Glomerular endothelial cell (primary cell): ENCODE data around the gene FAAH. TPM values are rescaled to one million over a fixed set of nuclear protein-coding genes. Genes with fewer than 3 reads are reported as not detected.

Experiments used
- DNase-seq: peaks from one replicate; pipeline ENCODE4 v3.0.0-alpha.2; 2011; ENCODE audit warnings: low read depth, low spot score; ENCODE audit errors: extremely low read depth
- total RNA-seq: library from RNA; depleted of rRNA; stranded (reverse); fragments of >200 nt; gene quantifications from 2 replicates; pipeline ENCODE4 v1.2.3, GENCODE V29; 2015

The FAAH gene
- total RNA-seq, 1 donor from 2014 or later = 0.99 TPM

DNA sequence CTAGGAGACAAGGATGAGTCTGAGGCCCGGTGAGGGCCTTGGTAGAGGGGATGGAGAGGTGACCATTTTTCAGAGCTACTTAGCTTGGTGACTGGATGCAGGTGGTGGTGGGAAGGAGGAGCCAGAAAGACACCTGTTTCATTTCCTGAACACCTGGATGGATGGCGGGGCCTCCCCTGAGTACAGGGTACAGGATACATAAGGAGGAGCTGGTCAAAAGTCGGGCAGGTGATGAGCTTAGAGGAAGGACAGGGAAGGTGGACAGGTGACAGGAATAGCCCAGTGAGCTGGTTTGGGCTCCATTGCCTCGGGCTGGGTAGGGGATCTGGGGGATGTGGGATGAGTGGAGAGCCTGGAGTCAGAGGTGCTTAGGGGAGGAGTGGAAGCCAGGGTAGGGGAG is 6.3 kb downstream of the FAAH start:
- no peak for DNase-seq

- no peak for DNase-seq
Measured at GRCh38 chr1:46401154-46401913, 7.2 kb downstream of the FAAH start.

DNA sequence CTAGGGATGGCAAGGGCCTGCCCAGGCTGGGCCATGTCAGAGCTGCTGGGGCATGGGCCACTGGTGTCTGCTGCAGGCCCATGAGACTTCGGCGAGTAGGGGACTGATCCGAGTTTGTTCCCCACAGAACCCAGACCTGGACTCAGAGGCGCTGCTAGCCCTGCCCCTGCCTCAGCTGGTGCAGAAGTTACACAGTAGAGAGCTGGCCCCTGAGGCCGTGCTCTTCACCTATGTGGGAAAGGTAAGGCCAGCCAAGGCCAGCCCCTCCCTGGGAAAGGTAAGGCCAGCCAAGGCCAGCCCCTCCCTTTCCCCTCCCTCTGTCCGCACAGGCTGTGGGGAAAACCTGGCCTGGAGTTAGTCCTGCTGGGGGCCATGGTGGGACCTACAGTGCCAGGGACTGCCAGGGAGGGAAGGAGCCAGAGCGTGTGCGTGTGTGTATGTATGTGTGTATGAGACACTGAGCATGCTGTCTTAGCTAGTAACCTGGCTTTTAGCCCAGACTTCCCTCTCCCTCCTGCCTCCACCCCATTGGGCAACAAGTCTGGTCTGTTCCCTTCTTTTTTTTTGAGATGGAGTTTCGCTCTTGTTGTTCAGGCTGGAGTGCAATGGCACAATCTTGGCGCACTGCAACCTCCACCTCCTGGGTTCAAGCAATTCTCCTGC is 8.0 kb downstream of the FAAH start:
- no peak for DNase-seq

- no peak for DNase-seq
Measured at GRCh38 chr1:46403916-46404315, 9.8 kb downstream of the FAAH start.

DNA sequence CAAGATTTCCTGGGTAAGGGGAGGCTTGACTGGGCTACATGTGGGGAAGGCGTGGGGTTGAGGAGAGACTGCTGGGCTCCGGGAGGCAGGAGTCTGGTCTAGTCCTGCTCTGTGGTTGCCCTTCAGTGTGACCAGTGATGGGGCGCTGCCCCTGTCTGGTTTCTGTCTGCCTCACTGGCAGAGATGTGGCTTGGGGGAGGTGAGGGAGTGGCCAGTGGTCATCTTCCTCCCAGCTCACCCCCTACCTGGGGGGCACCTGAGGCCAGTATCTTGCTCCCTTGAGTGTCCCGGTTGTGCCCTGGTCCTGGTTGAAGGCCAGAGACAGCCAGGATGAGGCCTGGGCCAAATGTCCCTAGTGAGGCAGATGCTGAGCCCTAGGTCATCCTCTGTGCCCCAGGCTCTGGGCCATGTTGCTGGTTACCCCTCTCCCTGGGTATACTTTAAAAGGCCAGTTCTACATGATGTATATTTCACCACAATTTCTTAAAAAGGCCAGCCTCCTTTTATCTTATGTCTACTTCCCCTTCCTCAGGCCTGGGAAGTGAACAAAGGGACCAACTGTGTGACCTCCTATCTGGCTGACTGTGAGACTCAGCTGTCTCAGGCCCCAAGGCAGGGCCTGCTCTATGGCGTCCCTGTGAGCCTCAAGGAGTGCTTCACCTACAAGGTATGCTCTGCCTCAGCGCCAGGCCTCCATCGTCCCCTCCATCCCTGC is 10.5 kb downstream of the FAAH start:
- DNase-seq = no peak

- no peak for DNase-seq
Measured at GRCh38 chr1:46405197-46405555, 11.1 kb downstream of the FAAH start.

DNA sequence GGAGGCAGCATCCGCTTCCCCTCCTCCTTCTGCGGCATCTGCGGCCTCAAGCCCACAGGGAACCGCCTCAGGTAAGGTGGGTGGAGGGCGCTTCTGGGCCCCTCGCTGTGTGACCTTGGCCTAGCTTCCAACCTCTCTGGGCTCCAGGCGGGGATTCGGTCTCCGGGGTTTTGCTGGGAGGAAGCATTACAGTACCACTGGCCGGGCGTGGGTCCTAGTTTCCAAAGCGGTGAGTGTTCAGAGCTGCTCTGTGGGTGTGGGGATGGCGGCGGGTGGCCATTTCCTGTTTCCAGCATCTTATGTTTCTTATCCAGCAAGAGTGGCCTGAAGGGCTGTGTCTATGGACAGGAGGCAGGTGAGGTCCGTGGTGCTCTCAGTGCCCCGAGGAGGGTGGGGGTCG is 11.6 kb downstream of the FAAH start:
- no peak for DNase-seq

- DNase-seq = no peak
Measured at GRCh38 chr1:46406881-46407608, 12.9 kb downstream of the FAAH start.

GRCh38 chr1:46407636-46408035 is 13.5 kb downstream of the FAAH start:
- no peak for DNase-seq

DNA sequence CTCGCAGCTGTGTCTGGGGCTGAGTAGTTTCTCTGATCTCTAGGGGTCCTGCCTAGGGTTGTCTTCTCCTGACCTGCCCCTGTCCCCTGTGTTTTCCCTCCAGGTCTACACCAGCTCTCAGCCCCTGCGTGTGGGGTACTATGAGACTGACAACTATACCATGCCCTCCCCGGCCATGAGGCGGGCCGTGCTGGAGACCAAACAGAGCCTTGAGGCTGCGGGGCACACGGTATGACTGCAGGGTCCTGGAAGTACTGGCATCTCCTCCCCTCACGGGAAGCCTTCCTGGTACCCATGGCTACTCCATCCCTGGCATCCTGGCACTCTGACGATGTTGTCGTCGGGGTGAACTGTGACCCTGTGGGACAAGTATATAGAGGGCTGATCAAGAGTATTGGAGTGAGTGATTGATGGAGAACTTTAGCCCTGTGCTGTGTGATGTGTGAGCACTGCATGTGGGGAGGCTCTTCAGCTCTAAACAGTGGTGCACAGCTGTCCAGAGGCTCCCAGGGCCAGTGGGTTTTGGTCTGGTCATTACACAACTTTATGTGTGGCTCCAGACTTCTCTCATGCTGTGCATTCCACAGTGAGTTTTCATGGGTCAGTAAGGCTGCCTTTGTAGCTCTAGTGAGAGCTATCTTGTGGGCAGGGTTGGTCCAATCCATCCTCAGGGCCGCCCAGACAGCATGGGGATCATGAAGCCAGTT is 14.4 kb downstream of the FAAH start:
- DNase-seq = no peak

- no peak for DNase-seq
Measured at GRCh38 chr1:46409063-46409372, 14.9 kb downstream of the FAAH start.

GRCh38 chr1:46410156-46411009 is 16.3 kb downstream of the FAAH start:
- DNase-seq = no peak

DNA sequence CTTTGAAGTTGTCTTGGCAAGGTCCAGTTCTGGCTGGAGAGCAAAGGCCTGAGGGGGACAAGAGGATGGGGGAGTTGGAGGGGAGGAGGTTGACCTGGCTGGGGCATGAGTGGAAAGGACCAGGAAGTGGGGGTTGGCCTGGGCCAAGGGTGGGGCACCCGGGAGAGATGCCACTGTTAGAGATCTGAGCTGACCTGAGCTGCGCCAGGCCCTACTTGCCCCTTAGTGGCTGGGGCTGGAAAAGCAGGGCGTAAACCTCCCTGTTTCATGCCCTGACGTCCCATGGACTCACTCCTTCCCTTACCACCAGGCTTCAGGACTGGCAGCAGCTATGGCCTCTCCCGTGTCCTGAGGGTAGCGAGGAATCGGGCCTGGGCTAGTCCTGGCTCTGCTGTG is 16.9 kb downstream of the FAAH start:
- no peak for DNase-seq

DNA sequence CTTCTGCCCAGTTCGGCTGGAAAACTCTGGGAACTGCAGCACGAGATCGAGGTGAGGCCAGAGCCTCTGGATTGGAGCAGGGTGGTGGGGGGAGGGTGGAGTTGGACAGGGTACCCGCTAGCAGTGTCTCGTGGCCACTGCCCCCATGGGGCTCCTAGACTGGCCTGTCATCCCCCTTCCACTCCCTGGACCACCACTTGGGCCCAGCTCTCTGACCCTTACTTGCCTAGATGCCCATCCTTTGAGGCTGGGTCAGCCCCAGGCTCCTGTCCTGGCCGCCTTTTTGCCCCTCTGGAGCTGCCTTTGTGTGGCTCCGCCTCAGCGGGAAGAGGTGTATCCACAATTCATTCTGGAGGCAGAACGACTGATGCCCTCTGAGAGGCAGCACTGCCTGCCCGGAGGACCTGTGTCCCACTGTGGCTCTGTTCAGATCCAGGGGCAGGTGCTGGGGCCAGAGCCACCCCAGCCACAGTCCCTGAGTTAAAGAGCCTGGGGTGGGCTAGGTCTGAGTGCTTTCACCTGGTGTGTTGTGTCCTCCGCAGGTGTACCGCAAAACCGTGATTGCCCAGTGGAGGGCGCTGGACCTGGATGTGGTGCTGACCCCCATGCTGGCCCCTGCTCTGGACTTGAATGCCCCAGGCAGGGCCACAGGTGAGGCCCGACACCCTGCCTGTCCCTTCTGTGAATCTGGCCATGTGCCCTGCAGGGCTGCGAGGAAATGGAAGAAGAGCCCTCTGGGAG is 17.7 kb downstream of the FAAH start:
- DNase-seq = no peak

- no peak for DNase-seq
Measured at GRCh38 chr1:46412893-46413595, 18.9 kb downstream of the FAAH start.

- no peak for DNase-seq
Measured at GRCh38 chr1:46413596-46413985, 19.5 kb downstream of the FAAH start.

- DNase-seq = no peak
Measured at GRCh38 chr1:46415514-46415913, 21.4 kb downstream of the FAAH start.

- DNase-seq = no peak
Measured at GRCh38 chr1:46418976-46419375, 24.9 kb downstream of the FAAH start.

- no peak for DNase-seq
Measured at GRCh38 chr1:46420533-46420915, 26.4 kb downstream of the FAAH start.
